Endothelial cell of umbilical vein (primary cell): ENCODE data around the gene MMP28. TPM values are rescaled to one million over a fixed set of nuclear protein-coding genes. Genes with fewer than 3 reads are reported as not detected.

Source experiments
- BruUV-seq: library from RNA; stranded (reverse); fragments of 400-500 nt; replicated peaks from 2 replicates; lab custom pipeline; 2021; lab: Mats Ljungman, UMichigan
- CTCF ChIA-PET: fragments of 300-600, 350-600 bp; sonication (Branson Sonifier 250); formaldehyde crosslinking; loops from one replicate; lab custom pipeline; 2021; ENCODE audit warnings: antibody characterized with exemption, inconsistent platforms; lab: Charles Lee
- POLR2A ChIA-PET: fragments of 300-600, 350-600 bp; sonication (Branson Sonifier 250); formaldehyde crosslinking; loops from one replicate; lab custom pipeline; 2021; ENCODE audit warnings: antibody characterized with exemption, inconsistent platforms; lab: Charles Lee
- DNase-seq: peaks from one replicate; pipeline ENCODE4 v3.0.0-alpha.2; 2011; ENCODE audit warnings: low read depth, low spot score
- FAIRE-seq: peaks from 2 replicates; lab custom pipeline; 2011; peaks lifted over from hg19 to GRCh38; lab: Jason Lieb, UNC
- H2AFZ ChIP-seq: 2 replicates; pipeline ENCODE4 v1.6.0; 2012; ENCODE audit warnings: low read depth, low read length, control low read depth, inconsistent platforms
- H3K27ac ChIP-seq: 2 replicates; pipeline ENCODE4 v1.5.1; 2011; ENCODE audit warnings: low read depth, mild to moderate bottlenecking, control low read depth, low read length, moderate library complexity; ENCODE audit not compliant: insufficient read depth
- H3K27me3 ChIP-seq, 2 experiments: 2 replicates each; pipeline versions ENCODE4 v1.6.0 to v1.6.1; 2011; ENCODE audit warnings: low read length in 2 of 2, mixed read lengths in 1 of 2; ENCODE audit not compliant: control insufficient read depth in 2 of 2, insufficient read depth in 2 of 2
- H3K36me3 ChIP-seq, 2 experiments: 2 replicates in 1 of 2; 3 replicates in 1 of 2; pipeline ENCODE4 v1.5.1; 2011; ENCODE audit warnings: low read length in 2 of 2, mild to moderate bottlenecking in 1 of 2, moderate library complexity in 1 of 2; ENCODE audit not compliant: control insufficient read depth in 2 of 2, insufficient read depth in 2 of 2; ENCODE audit errors: extremely low read depth in 1 of 2
- H3K4me1 ChIP-seq: 3 replicates; pipeline ENCODE4 v1.5.1; 2011; ENCODE audit warnings: mild to moderate bottlenecking, low read length; ENCODE audit not compliant: control insufficient read depth, insufficient read depth; ENCODE audit errors: extremely low read depth
- H3K4me2 ChIP-seq: 2 replicates; pipeline ENCODE4 v1.6.1; 2011; ENCODE audit warnings: low read length, control low read depth, mixed read lengths; ENCODE audit not compliant: insufficient read depth
- H3K4me3 ChIP-seq, 3 experiments: fragments of 200-600 bp in 1 of 3; sonication (generic), shearing (Covaris generic) in 1 of 3; replicated peaks in 1 of 3; 2 replicates each; pipeline ENCODE4 v1.5.1; 2011 to 2016; ENCODE audit warnings: control low read depth in 3 of 3, low read length in 3 of 3, mild to moderate bottlenecking in 2 of 3, inconsistent platforms in 1 of 3, low read depth in 1 of 3, moderate library complexity in 1 of 3; ENCODE audit not compliant: insufficient read depth in 1 of 3
- H3K79me2 ChIP-seq: 2 replicates; pipeline ENCODE4 v1.6.0; 2012; ENCODE audit warnings: low read length, inconsistent platforms; ENCODE audit not compliant: control insufficient read depth, insufficient read depth
- H3K9ac ChIP-seq: replicated peaks from 2 replicates; pipeline ENCODE3; 2011; ENCODE audit warnings: low read length, control low read depth; ENCODE audit not compliant: insufficient read depth; ENCODE audit errors: extremely low read depth
- H3K9me1 ChIP-seq: replicated peaks from 3 replicates; pipeline ENCODE4 v1.6.0; 2011; ENCODE audit warnings: mild to moderate bottlenecking, low read length; ENCODE audit not compliant: control insufficient read depth, insufficient read depth; ENCODE audit errors: extremely low read depth
- H3K9me3 ChIP-seq: replicated peaks from 2 replicates; pipeline ENCODE4 v1.5.1; 2012; ENCODE audit warnings: low read length, inconsistent platforms; ENCODE audit not compliant: control insufficient read depth, insufficient read depth
- H4K20me1 ChIP-seq: replicated peaks from 2 replicates; pipeline ENCODE3; 2011; ENCODE audit warnings: mild to moderate bottlenecking, low read length; ENCODE audit not compliant: control insufficient read depth, insufficient read depth; ENCODE audit errors: extremely low read depth
- EZH2 ChIP-seq: IDR thresholded peaks from 2 replicates; pipeline ENCODE4 v1.6.1; 2012; ENCODE audit warnings: borderline replicate concordance, low read depth, mild to moderate bottlenecking, moderate library complexity, low read length, inconsistent platforms; ENCODE audit not compliant: severe bottlenecking
- FOS ChIP-seq: IDR thresholded peaks from 2 replicates; pipeline ENCODE4 v1.6.1; 2011; ENCODE audit warnings: mild to moderate bottlenecking, low read length, moderate library complexity, borderline replicate concordance; ENCODE audit not compliant: insufficient read depth
- GATA2 ChIP-seq: IDR thresholded peaks from 2 replicates; pipeline ENCODE4 v1.7.0; 2011; ENCODE audit warnings: low read depth, mild to moderate bottlenecking, moderate library complexity, mixed read lengths, low read length; ENCODE audit not compliant: insufficient read length, insufficient read depth
- JUN ChIP-seq: IDR thresholded peaks from 2 replicates; pipeline ENCODE4 v1.6.1; 2011; ENCODE audit warnings: borderline replicate concordance, low read depth; ENCODE audit not compliant: insufficient read length, insufficient read depth
- MYC ChIP-seq: IDR thresholded peaks from one replicate; pipeline ENCODE4 v1.6.1; 2011; ENCODE audit warnings: mild to moderate bottlenecking, low read depth, low read length
- POLR2A ChIP-seq: IDR thresholded peaks from 2 replicates; pipeline ENCODE4 v1.6.1; 2012; ENCODE audit warnings: low read depth, mild to moderate bottlenecking, control low read depth, low read length
- POLR2AphosphoS5 ChIP-seq: IDR thresholded peaks from 2 replicates; pipeline ENCODE4 v1.6.1; 2012; ENCODE audit warnings: low read depth, mild to moderate bottlenecking, control low read depth, low read length, moderate library complexity; ENCODE audit not compliant: insufficient read depth
- dilution Hi-C: fragments of 300-500 bp; cut with MboI; formaldehyde crosslinking; loops from one replicate; pipeline ENCODE4 v1.15.0; 2019; ENCODE audit warnings: low sequenced_read_pairs; ENCODE audit not compliant: extremely low pct_ligation_motif_present
- intact Hi-C: fragments of 100-400 bp; cut with micrococcal nuclease; formaldehyde crosslinking; loops from one replicate; pipeline ENCODE4 v1.10.0; 2022
- polyA plus RNA-seq, 4 experiments: library from polyadenylated mRNA; depleted of rRNA in 3 of 4; stranded (reverse) in 3 of 4; unstranded in 1 of 4; fragments of >200 nt; gene quantifications; 2 replicates each; pipeline versions ENCODE4 v1.2.1 to v1.2.3, GENCODE V29; 2011 to 2012; ENCODE audit warnings: missing spikeins in 1 of 4
- total RNA-seq: library from RNA; stranded (reverse); gene quantifications from 2 replicates; pipeline ENCODE4 v1.2.3, GENCODE V29; 2021
- TF ChIP-seq, protein P1 (sequence below): IDR thresholded peaks from 2 replicates; pipeline ENCODE4 v1.6.1; 2011; ENCODE audit not compliant: insufficient read depth, insufficient read length
- TF ChIP-seq, protein P2 (sequence below), 2 donors: IDR thresholded peaks; 1 replicate in 1 of 2; 2 replicates in 1 of 2; pipeline ENCODE4 v1.5.1; 2011; ENCODE audit warnings: low read length in 2 of 2, mild to moderate bottlenecking in 2 of 2, moderate library complexity in 2 of 2, control low read depth in 1 of 2, inconsistent platforms in 1 of 2, low read depth in 1 of 2; ENCODE audit not compliant: insufficient read depth in 1 of 2; ENCODE audit errors: extremely low read depth in 1 of 2

Gene MMP28
- total and polyA plus RNA-seq, 2 donors (not counting 3 experiments of a cell fraction or from before 2014, with no cell fraction given) = 6.1 to 7.1 TPM

GRCh38 chr17:35765756-35766488 is 29.5 kb downstream of the MMP28 start:
- TF ChIP-seq, protein P1, sequence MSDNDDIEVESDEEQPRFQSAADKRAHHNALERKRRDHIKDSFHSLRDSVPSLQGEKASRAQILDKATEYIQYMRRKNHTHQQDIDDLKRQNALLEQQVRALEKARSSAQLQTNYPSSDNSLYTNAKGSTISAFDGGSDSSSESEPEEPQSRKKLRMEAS = no peak
- TF ChIP-seq EZH2 (no peak), POLR2AphosphoS5 (no peak), GATA2 (no peak), POLR2A (no peak), MYC (no peak), JUN (no peak), FOS (no peak)
- TF ChIP-seq, protein P2, sequence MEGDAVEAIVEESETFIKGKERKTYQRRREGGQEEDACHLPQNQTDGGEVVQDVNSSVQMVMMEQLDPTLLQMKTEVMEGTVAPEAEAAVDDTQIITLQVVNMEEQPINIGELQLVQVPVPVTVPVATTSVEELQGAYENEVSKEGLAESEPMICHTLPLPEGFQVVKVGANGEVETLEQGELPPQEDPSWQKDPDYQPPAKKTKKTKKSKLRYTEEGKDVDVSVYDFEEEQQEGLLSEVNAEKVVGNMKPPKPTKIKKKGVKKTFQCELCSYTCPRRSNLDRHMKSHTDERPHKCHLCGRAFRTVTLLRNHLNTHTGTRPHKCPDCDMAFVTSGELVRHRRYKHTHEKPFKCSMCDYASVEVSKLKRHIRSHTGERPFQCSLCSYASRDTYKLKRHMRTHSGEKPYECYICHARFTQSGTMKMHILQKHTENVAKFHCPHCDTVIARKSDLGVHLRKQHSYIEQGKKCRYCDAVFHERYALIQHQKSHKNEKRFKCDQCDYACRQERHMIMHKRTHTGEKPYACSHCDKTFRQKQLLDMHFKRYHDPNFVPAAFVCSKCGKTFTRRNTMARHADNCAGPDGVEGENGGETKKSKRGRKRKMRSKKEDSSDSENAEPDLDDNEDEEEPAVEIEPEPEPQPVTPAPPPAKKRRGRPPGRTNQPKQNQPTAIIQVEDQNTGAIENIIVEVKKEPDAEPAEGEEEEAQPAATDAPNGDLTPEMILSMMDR (IDR thresholded peaks at IDR 0.05; ENCODE audit: extremely low read depth in 1 of 2, insufficient read depth in 1 of 2, low read depth in 1 of 2, low read length in 2 of 2) = no peak
- Histone ChIP-seq H3K27me3 (peaks cover 2 to 3% of the 10 kb centered on the region in 2 experiments), H3K9me1 (no peaks in the 10 kb centered on the region), H3K9me3 (no peaks in the 10 kb centered on the region), H3K9ac (no peak overlapping the region), H2AFZ (no peak overlapping the region), H3K27ac (no peak overlapping the region), H3K4me3 (no peak overlapping the region), H3K4me2 (no peak overlapping the region), H3K36me3 (no peaks in the 10 kb centered on the region), H3K79me2 (no peaks in the 10 kb centered on the region), H4K20me1 (no peaks in the 10 kb centered on the region), H3K4me1 (peaks cover 7% of the 10 kb centered on the region)
- ChIA-PET CTCF (interaction anchor here (1.6 to 8.5 kb wide), 8 partner anchors 11 to 54 kb away, joined by 12 to 453 read pairs (median 32); partner anchors contain the start of genes GAS2L2, MMP28 and TAF15), POLR2A (no interaction called here)
- DNase-seq (no peak), FAIRE-seq (no peak)
- dilution Hi-C loops (no loop called here), intact Hi-C loops (no loop called here)
- BruUV-seq = no TSS peak
